ENCODE data around the gene CNST.
"Not testable (repeated sequence)": the region's sequence is repeated elsewhere in the genome, so short reads cannot be mapped to it uniquely, and the experiment has no call there.

The CNST gene

GRCh38 chr1:246608616-246609376 lies 42.5 kb downstream of the CNST start:
- peak; percentile 50 for DNase-seq
- H3K27ac Mint-ChIP-seq = peak overlapping the region; percentile 77
- H3K4me1 Mint-ChIP-seq = peaks cover 39% of the 10 kb centered on the region
- no peaks in the 10 kb centered on the region for H3K9me3 Mint-ChIP-seq
- no peak overlapping the region for H3K4me3 Mint-ChIP-seq
- peaks cover 2% of the 10 kb centered on the region for H3K36me3 Mint-ChIP-seq (ENCODE audit: low read depth)
- peak; percentile 88 for ATAC-seq
- no peaks in the 10 kb centered on the region for H3K27me3 Mint-ChIP-seq

GRCh38 chr1:246609632-246610031 lies 43.4 kb downstream of the CNST start:
- Mint-ChIP-seq H3K36me3 (ENCODE audit: low read depth) (peaks cover 3% of the 10 kb centered on the region), H3K27me3 (no peaks in the 10 kb centered on the region), H3K27ac (no peak overlapping the region), H3K9me3 (no peaks in the 10 kb centered on the region), H3K4me3 (no peak overlapping the region), H3K4me1 (peaks cover 39% of the 10 kb centered on the region)
- DNase-seq (no peak), ATAC-seq (no peak)

- no peaks in the 10 kb centered on the region for H3K27me3 Mint-ChIP-seq
- H3K9me3 Mint-ChIP-seq = no peaks in the 10 kb centered on the region
- H3K36me3 Mint-ChIP-seq (ENCODE audit: low read depth) = peaks cover 8% of the 10 kb centered on the region
- no peak overlapping the region for H3K27ac Mint-ChIP-seq
- ATAC-seq (no peak), DNase-seq (no peak)
- no peak overlapping the region for H3K4me3 Mint-ChIP-seq
- H3K4me1 Mint-ChIP-seq = peaks cover 38% of the 10 kb centered on the region
Measured at GRCh38 chr1:246613096-246613758, 47.0 kb downstream of the CNST start.

GRCh38 chr1:246617156-246617555 lies 50.9 kb downstream of the CNST start:
- Mint-ChIP-seq H3K4me3 (no peak overlapping the region), H3K27me3 (no peaks in the 10 kb centered on the region), H3K27ac (no peak overlapping the region), H3K9me3 (no peaks in the 10 kb centered on the region), H3K36me3 (ENCODE audit: low read depth) (peaks cover 12% of the 10 kb centered on the region), H3K4me1 (peaks cover 4% of the 10 kb centered on the region)
- no peak for ATAC-seq
- no peak for DNase-seq

- DNase-seq (no peak), ATAC-seq (no peak)
- Mint-ChIP-seq H3K4me3 (no peak overlapping the region), H3K27me3 (no peaks in the 10 kb centered on the region), H3K36me3 (ENCODE audit: low read depth) (peaks cover 16% of the 10 kb centered on the region), H3K9me3 (no peaks in the 10 kb centered on the region), H3K27ac (no peak overlapping the region), H3K4me1 (peaks cover 4% of the 10 kb centered on the region)
Measured at GRCh38 chr1:246617768-246618167, 51.5 kb downstream of the CNST start.

- Mint-ChIP-seq H3K4me3 (no peak overlapping the region), H3K36me3 (ENCODE audit: low read depth) (peaks cover 16% of the 10 kb centered on the region), H3K9me3 (no peaks in the 10 kb centered on the region), H3K4me1 (peaks cover 4% of the 10 kb centered on the region), H3K27me3 (no peaks in the 10 kb centered on the region), H3K27ac (no peak overlapping the region)
- no peak for ATAC-seq
- no peak for DNase-seq
Measured at GRCh38 chr1:246618240-246618808, 52.1 kb downstream of the CNST start.

GRCh38 chr1:246622035-246622652 lies 55.9 kb downstream of the CNST start:
- Mint-ChIP-seq H3K27me3 (no peaks in the 10 kb centered on the region), H3K36me3 (ENCODE audit: low read depth) (peaks cover 23% of the 10 kb centered on the region), H3K4me3 (no peak overlapping the region), H3K27ac (peak overlapping the region; percentile 63), H3K4me1 (no peaks in the 10 kb centered on the region), H3K9me3 (no peaks in the 10 kb centered on the region)
- no peak for ATAC-seq
- no peak for DNase-seq

- H3K27me3 Mint-ChIP-seq = no peaks in the 10 kb centered on the region
- peaks cover 25% of the 10 kb centered on the region for H3K36me3 Mint-ChIP-seq (ENCODE audit: low read depth)
- peaks cover 6% of the 10 kb centered on the region for H3K4me1 Mint-ChIP-seq
- no peaks in the 10 kb centered on the region for H3K9me3 Mint-ChIP-seq
- no peak for ATAC-seq
- no peak overlapping the region for H3K27ac Mint-ChIP-seq
- DNase-seq = no peak
- H3K4me3 Mint-ChIP-seq = no peak overlapping the region
Measured at GRCh38 chr1:246624091-246624490, 57.8 kb downstream of the CNST start.

- H3K4me3 Mint-ChIP-seq = no peak overlapping the region
- H3K36me3 Mint-ChIP-seq (ENCODE audit: low read depth) = peaks cover 42% of the 10 kb centered on the region
- no peaks in the 10 kb centered on the region for H3K27me3 Mint-ChIP-seq
- ATAC-seq (no peak), DNase-seq (no peak)
- no peaks in the 10 kb centered on the region for H3K9me3 Mint-ChIP-seq
- H3K27ac Mint-ChIP-seq = no peak overlapping the region
- H3K4me1 Mint-ChIP-seq = peaks cover 15% of the 10 kb centered on the region
Measured at GRCh38 chr1:246629030-246629429, 62.8 kb downstream of the CNST start.

GRCh38 chr1:246629976-246630375 lies 63.7 kb downstream of the CNST start:
- Mint-ChIP-seq H3K9me3 (no peaks in the 10 kb centered on the region), H3K4me1 (peaks cover 15% of the 10 kb centered on the region), H3K4me3 (no peak overlapping the region), H3K27me3 (no peaks in the 10 kb centered on the region), H3K27ac (no peak overlapping the region), H3K36me3 (ENCODE audit: low read depth) (peaks cover 48% of the 10 kb centered on the region)
- DNase-seq (no peak), ATAC-seq (no peak)

- Mint-ChIP-seq H3K9me3 (no peaks in the 10 kb centered on the region), H3K4me1 (peaks cover 15% of the 10 kb centered on the region), H3K27me3 (no peaks in the 10 kb centered on the region), H3K4me3 (no peak overlapping the region), H3K27ac (no peak overlapping the region), H3K36me3 (ENCODE audit: low read depth) (peaks cover 47% of the 10 kb centered on the region)
- ATAC-seq (no peak), DNase-seq (no peak)
Measured at GRCh38 chr1:246631426-246631825, 65.2 kb downstream of the CNST start.

- DNase-seq = no peak
- Mint-ChIP-seq H3K36me3 (ENCODE audit: low read depth) (peaks cover 39% of the 10 kb centered on the region), H3K27me3 (no peaks in the 10 kb centered on the region), H3K27ac (peak overlapping the region; percentile 30), H3K4me1 (peaks cover 15% of the 10 kb centered on the region), H3K9me3 (no peaks in the 10 kb centered on the region), H3K4me3 (no peak overlapping the region)
- ATAC-seq = no peak
Measured at GRCh38 chr1:246632281-246633168, 66.3 kb downstream of the CNST start.

- not testable (repeated sequence) for ATAC-seq, H3K9me3 Mint-ChIP-seq, H3K4me3 Mint-ChIP-seq, H3K4me1 Mint-ChIP-seq, DNase-seq, H3K27me3 Mint-ChIP-seq, H3K27ac Mint-ChIP-seq
- H3K36me3 Mint-ChIP-seq (ENCODE audit: low read depth) = peaks cover 38% of the 10 kb centered on the region
Measured at GRCh38 chr1:246634659-246635058, 68.4 kb downstream of the CNST start.
